Naive thymus-derived CD8-positive, alpha-beta T cell (primary cell): ENCODE data around the gene ZNF750. TPM values are rescaled to one million over a fixed set of nuclear protein-coding genes. Genes with fewer than 3 reads are reported as not detected.

Experiments
- ATAC-seq, 2 donors: fragments of 150-1000 bp; cut with Tn5 transposase in 1 of 2; sonication (Bioruptor Pico), chemical (Tn5 transposase) in 1 of 2; 1 replicate in 1 of 2; 2 replicates in 1 of 2; pipeline ENCODE4 v1.10.0; 2021; ENCODE audit warnings: mild to moderate bottlenecking in 2 of 2, moderate library complexity in 2 of 2
- POLR2A ChIA-PET: fragments of 350-600 bp; sonication (Branson Sonifier 250); formaldehyde crosslinking; loops from one replicate; lab custom pipeline; 2021; ENCODE audit warnings: antibody characterized with exemption; lab: Charles Lee
- DNase-seq, 10 donors: peaks; one replicate each; pipeline versions ENCODE4 v3.0.0 to v3.0.0-alpha.2; 2020 to 2022
- H3K27ac Mint-ChIP-seq, 10 donors: one replicate each; pipeline ENCODE4 v1.8.0; 2020 to 2022; ENCODE audit warnings: mild to moderate bottlenecking in 10 of 10, mixed read lengths in 10 of 10, moderate library complexity in 4 of 10, inconsistent platforms in 1 of 10
- H3K27me3 Mint-ChIP-seq, 5 donors: one replicate each; pipeline ENCODE4 v1.8.0; 2021 to 2022; ENCODE audit warnings: mixed read lengths in 5 of 5
- H3K36me3 Mint-ChIP-seq, 3 donors: one replicate each; pipeline ENCODE4 v1.8.0; 2020 to 2022; ENCODE audit warnings: mixed read lengths in 3 of 3, mild to moderate bottlenecking in 2 of 3, inconsistent platforms in 1 of 3
- H3K4me1 Mint-ChIP-seq, 4 donors: one replicate each; pipeline ENCODE4 v1.8.0; 2021 to 2022; ENCODE audit warnings: mixed read lengths in 4 of 4
- H3K4me3 Mint-ChIP-seq, 10 donors: one replicate each; pipeline ENCODE4 v1.8.0; 2020 to 2022; ENCODE audit warnings: mild to moderate bottlenecking in 10 of 10, mixed read lengths in 10 of 10, moderate library complexity in 6 of 10, inconsistent platforms in 1 of 10
- H3K9me3 Mint-ChIP-seq, 9 donors: one replicate each; pipeline ENCODE4 v1.8.0; 2020 to 2022; ENCODE audit warnings: mixed read lengths in 9 of 9, mild to moderate bottlenecking in 3 of 9, inconsistent platforms in 1 of 9, moderate library complexity in 1 of 9
- polyA plus RNA-seq, 3 donors: library from polyadenylated mRNA; unstranded; fragments of 300-500 nt; fragmentation: Illumina TruSeq; gene quantifications; one replicate each; pipeline ENCODE4 v1.2.3, GENCODE V29; 2021
- total RNA-seq, 8 experiments: library from RNA in 2 of 8; stranded (reverse) in 2 of 8; gene quantifications; one replicate each; pipeline ENCODE4 v1.2.3 and lab custom pipeline; 2021 to 2026

Gene ZNF750
- total and polyA plus RNA-seq, 5 experiments from 2014 or later = not detected

DNA sequence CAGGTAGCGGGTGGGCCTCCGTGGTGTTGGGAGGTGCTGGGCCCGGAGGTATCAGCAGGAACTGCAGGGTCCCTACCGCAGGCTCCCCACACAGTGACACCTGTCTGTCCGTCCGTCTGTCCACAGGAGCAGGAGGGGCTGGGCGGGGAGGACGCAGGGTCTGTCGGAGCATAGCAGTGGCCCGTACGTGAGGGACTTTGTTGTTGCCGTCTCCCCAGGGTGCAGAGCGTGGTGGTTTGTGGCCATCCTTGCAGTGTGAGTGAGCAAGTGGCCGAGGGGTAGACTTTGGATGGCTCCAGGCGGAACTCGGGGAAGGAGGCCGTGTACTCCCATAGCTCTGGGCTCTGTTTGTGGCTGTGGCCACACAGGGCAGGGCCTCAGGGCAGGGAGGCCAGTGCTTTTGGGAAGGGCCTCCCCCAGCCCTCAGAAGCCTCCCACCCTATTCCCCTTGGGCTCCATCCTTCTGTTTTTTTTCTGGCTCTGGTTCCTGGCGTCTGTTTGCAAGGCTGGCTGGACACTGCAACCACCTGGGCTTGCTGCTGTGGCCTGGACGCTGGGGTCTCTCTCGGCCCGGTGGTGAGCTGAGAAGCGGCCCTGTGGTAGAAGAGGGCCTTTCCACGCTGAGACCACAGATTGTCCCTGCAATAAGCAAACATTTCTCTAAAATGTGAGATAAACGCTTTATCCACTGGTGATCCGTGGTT, 41.0 kb upstream of the ZNF750 start:
- peaks cover 0 to 7% (median 0%) of the 10 kb centered on the region in 3 donors for H3K36me3 Mint-ChIP-seq
- peak overlapping the region in 5 of 10 donors; percentile 6 to 37 (median 23) for H3K4me3 Mint-ChIP-seq
- no peak for ATAC-seq
- peaks cover 0 to 2% (median 0%) of the 10 kb centered on the region in 5 donors for H3K27me3 Mint-ChIP-seq
- peak overlapping the region; percentile 31 to 99 (median 82) for H3K27ac Mint-ChIP-seq
- H3K9me3 Mint-ChIP-seq = no peaks in the 10 kb centered on the region
- POLR2A ChIA-PET = interaction anchor here (0.5 to 6.4 kb wide), 5 partner anchors 14 to 362 kb away, joined by 3 to 84 read pairs (median 27); no protein-coding TSS in a partner anchor
- H3K4me1 Mint-ChIP-seq = peaks cover 41 to 85% (median 69%) of the 10 kb centered on the region in 4 donors
- no peak for DNase-seq

DNA sequence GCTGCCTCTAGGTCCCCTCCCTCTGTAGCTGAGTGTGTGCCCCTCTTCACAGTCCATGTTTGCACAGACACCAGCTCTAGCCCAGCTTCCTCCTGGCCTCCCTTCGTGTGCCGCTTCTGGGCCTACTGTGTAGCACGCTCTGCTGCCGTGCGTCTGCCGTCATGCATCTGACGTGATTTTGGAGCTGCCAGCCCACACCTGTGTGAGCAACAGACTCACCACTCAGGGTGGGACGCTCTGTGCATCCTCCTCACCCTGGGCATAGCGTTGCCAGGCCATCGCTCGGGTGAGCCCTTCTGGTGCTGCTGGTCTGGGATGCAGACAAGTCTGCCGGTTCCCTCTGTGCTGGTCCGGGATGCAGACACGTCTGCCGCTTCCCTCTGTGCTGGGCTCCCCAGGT, 39.4 kb upstream of the ZNF750 start:
- Mint-ChIP-seq H3K4me3 (no peak overlapping the region), H3K27ac (peak overlapping the region in 6 of 10 donors; percentile 42 to 97 (median 66)), H3K27me3 (peaks cover 0 to 2% (median 0%) of the 10 kb centered on the region in 5 donors), H3K4me1 (peaks cover 34 to 76% (median 55%) of the 10 kb centered on the region in 4 donors), H3K9me3 (no peaks in the 10 kb centered on the region), H3K36me3 (peaks cover 0 to 8% (median 0%) of the 10 kb centered on the region in 3 donors)
- POLR2A ChIA-PET = interaction anchor here (0.5 to 1.8 kb wide), 2 partner anchors 16 to 85 kb away, joined by 7 to 11 read pairs; no protein-coding TSS in a partner anchor
- ATAC-seq = no peak
- DNase-seq = no peak

DNA sequence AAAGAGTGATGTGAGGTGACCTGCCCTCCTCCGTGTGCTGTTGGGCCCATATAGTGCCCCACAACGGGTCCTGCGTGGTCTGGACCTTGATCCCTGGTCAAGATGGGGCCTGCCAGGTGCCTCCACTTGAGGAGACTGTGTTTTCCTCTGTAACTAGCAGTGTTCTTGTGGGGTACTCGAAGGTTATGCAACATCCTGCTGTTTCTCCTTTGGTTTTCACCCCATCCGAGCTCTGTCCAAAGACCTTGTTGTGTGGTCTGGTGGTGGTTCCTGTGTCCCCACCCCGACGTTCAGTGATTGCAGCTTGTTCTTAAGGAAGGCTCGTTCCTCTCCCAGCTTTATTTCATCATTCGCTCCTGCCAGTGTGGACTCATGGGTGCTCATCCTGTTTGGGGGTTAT, 38.7 kb upstream of the ZNF750 start:
- DNase-seq (no peak), ATAC-seq (no peak)
- no peak overlapping the region for H3K4me3 Mint-ChIP-seq
- H3K4me1 Mint-ChIP-seq = peaks cover 27 to 69% (median 47%) of the 10 kb centered on the region in 4 donors
- no peaks in the 10 kb centered on the region for H3K9me3 Mint-ChIP-seq
- POLR2A ChIA-PET = interaction anchor here (0.5 to 1.8 kb wide), 3 partner anchors 15 to 233 kb away, joined by 3 to 11 read pairs (median 7); no protein-coding TSS in a partner anchor
- H3K27ac Mint-ChIP-seq = peak overlapping the region in 9 of 10 donors; percentile 11 to 81 (median 42)
- H3K27me3 Mint-ChIP-seq = peaks cover 0 to 2% (median 0%) of the 10 kb centered on the region in 5 donors
- peaks cover 0 to 10% (median 0%) of the 10 kb centered on the region in 3 donors for H3K36me3 Mint-ChIP-seq

DNA sequence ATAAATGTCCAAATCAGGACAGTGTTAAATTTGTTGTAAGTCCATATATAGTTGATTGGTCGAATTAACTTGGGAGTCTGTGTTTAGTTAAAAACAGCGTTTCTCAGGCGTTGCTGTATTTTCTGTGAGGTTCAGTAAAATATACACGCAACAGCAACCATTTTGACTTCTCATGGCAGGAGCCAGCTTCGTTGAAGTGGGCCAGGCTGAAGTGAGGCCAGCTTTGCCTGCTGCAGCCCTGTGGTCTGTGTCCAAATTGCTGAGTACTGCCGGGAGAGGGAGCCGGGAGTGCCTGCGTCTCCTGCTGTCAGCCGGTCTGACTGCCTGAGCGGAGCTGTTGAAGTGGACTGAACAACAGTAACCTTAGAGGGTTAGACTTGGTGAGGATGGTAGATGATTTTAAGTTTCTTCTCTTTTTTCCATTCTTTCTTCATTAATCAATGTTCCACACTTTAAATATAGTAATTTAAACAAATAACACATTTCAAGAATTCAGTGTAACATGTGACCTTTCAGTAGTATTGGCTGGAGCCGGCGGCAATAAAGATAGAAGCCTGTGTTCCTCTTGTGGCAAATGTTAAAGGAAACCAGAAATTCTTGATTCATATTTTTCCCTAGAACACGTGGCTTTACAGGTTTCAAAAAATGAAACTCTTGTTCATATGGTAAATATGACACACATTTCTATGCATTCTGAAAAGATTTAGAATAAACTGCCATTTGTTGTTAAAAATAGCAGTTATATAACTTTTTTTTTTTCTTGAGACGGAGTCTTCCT, 37.0 kb upstream of the ZNF750 start:
- peaks cover 22 to 64% (median 30%) of the 10 kb centered on the region in 4 donors for H3K4me1 Mint-ChIP-seq
- H3K36me3 Mint-ChIP-seq = peaks cover 0 to 13% (median 3%) of the 10 kb centered on the region in 3 donors
- H3K27me3 Mint-ChIP-seq = peaks cover 0 to 2% (median 0%) of the 10 kb centered on the region in 5 donors
- H3K4me3 Mint-ChIP-seq = no peak overlapping the region
- H3K9me3 Mint-ChIP-seq = no peaks in the 10 kb centered on the region
- ATAC-seq (no peak), DNase-seq (no peak)
- H3K27ac Mint-ChIP-seq = peak overlapping the region in 3 of 10 donors; percentile 29 to 60 (median 38)
- POLR2A ChIA-PET = interaction anchor here (0.9 to 4.5 kb wide), 2 partner anchors 8 to 12 kb away, joined by 6 to 22 read pairs; no protein-coding TSS in a partner anchor

DNA sequence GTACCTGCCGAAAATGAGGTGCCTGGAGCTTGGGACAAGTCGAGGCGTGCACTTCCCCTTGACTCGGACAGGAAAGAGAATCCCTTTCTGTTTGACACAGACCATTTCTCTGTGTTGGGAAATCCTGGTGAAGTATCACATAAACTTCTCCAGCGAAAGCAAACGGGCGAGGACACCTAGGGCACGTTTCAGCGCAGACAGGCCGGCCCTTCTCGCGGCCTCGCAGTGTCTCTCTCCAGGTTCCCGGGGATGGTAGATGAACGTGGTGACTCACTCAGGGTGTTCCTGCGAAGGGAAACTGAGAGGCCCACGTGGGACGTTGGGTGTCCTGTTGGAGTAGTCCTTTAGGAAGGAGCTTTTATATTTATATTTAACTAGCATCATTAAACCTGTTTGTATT, 36.3 kb upstream of the ZNF750 start:
- Mint-ChIP-seq H3K27ac (no peak overlapping the region), H3K9me3 (no peaks in the 10 kb centered on the region), H3K27me3 (peaks cover 0 to 2% (median 0%) of the 10 kb centered on the region in 5 donors), H3K4me1 (peaks cover 23 to 63% (median 26%) of the 10 kb centered on the region in 4 donors), H3K36me3 (peaks cover 0 to 16% (median 5%) of the 10 kb centered on the region in 3 donors), H3K4me3 (no peak overlapping the region)
- ATAC-seq = no peak
- POLR2A ChIA-PET = interaction anchor here (0.9 to 4.5 kb wide), 2 partner anchors 9 to 11 kb away, joined by 6 to 22 read pairs; no protein-coding TSS in a partner anchor
- DNase-seq = no peak

DNA sequence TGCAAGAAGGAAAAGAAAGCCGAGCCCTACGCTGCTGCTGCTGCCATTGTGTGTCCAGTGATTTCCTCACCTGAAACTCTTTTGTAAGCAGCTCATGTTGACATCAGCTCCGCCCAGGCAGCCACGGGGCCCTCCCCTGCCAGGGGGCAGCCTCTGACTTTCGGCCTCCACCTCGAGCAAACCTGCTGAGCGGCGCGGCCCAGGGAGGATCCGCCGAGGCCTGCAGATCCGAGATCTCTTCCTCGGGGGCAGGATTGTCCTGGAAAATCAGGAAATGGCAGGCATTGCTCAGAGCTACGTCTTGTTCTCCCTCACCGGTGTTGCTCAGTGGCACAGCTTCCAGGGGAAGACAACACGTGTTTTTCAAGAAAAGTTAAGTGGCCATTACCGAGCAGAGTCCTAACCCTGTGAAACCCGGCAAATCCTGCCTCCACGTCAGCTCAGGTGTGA, 35.6 kb upstream of the ZNF750 start:
- POLR2A ChIA-PET = interaction anchor here (0.9 to 4.5 kb wide), 2 partner anchors 9 to 10 kb away, joined by 6 to 22 read pairs; no protein-coding TSS in a partner anchor
- DNase-seq (no peak), ATAC-seq (no peak)
- Mint-ChIP-seq H3K4me3 (no peak overlapping the region), H3K27me3 (peaks cover 0 to 2% (median 0%) of the 10 kb centered on the region in 5 donors), H3K4me1 (peaks cover 21 to 69% (median 25%) of the 10 kb centered on the region in 4 donors), H3K9me3 (no peaks in the 10 kb centered on the region), H3K27ac (no peak overlapping the region), H3K36me3 (peaks cover 0 to 21% (median 9%) of the 10 kb centered on the region in 3 donors)

DNA sequence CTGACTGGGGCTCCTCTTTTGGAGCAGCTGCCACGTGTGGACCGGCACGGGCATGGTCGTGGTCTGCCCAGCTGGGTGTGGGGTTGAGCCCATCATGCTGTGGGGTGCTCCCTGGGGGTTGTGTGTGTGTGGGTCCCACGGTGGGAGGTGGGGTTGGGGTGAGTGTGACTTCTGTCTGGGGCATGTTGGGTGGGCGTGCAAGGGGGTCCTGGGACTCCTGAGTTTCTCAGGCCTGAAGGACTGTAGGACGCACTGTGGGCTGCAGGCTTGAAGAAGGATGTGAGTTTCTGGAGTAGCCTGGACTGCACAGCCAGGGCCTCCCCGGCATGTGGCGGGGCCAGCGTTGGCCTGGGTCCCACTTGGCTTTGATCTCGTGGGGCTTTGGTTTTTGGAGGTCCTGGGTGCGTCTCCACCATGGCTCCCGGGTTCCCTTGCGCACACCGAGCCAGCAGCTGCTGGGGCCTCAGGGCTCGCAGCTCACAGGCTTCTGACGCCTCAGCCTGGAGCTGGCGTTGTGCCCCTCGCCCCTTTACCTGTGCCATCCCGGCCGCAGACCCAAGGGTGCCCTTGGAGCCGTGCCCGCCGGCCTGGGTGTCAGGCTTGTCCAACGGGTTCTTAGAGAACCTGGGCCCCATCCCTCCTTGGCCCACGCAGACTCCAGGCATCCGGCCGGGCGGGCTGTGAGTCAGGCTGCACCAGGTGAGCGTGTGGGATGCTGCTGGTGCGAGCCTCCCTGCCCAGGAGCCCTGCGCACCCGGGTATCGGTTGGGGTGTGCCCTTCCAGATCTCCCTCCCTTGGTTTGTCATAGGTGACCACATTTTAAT, 34.4 kb upstream of the ZNF750 start:
- no peak for ATAC-seq
- no peak for DNase-seq
- no peaks in the 10 kb centered on the region for H3K27me3 Mint-ChIP-seq
- no peak overlapping the region for H3K4me3 Mint-ChIP-seq
- no peaks in the 10 kb centered on the region for H3K9me3 Mint-ChIP-seq
- no peak overlapping the region for H3K27ac Mint-ChIP-seq
- H3K4me1 Mint-ChIP-seq = peaks cover 12 to 67% (median 14%) of the 10 kb centered on the region in 4 donors
- POLR2A ChIA-PET = interaction anchor here (1.0 to 4.5 kb wide), 2 partner anchors 9 to 19 kb away, joined by 3 to 22 read pairs; no protein-coding TSS in a partner anchor
- peaks cover 0 to 24% (median 16%) of the 10 kb centered on the region in 3 donors for H3K36me3 Mint-ChIP-seq

DNA sequence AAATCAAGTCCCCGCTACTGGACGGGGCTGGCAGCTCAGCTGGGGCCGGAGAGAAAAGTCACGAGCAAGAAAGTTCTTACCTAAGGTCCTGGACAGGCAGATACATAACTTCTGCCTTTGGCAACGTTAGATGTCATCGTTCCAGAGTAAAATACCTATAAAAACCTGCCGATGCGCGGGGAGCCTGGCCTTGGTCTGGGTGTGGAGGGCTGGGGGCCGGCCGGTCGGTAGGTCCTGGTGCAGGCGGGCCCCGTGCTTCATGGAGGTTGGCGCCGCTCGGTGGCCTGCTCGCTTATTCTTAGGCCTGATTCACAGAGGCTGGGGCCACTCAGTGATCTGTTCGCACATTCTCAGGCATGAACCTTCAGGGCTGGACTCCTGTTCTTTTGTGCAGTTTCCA, 33.7 kb upstream of the ZNF750 start:
- no peak overlapping the region for H3K4me3 Mint-ChIP-seq
- H3K27me3 Mint-ChIP-seq = no peaks in the 10 kb centered on the region
- H3K27ac Mint-ChIP-seq = peak overlapping the region in 1 of 10 donors; percentile 78
- DNase-seq (no peak), ATAC-seq (no peak)
- H3K36me3 Mint-ChIP-seq = peaks cover 0 to 25% (median 16%) of the 10 kb centered on the region in 3 donors
- POLR2A ChIA-PET = interaction anchor here (1.0 to 4.5 kb wide), 2 partner anchors 8 to 20 kb away, joined by 3 to 22 read pairs; no protein-coding TSS in a partner anchor
- no peaks in the 10 kb centered on the region for H3K9me3 Mint-ChIP-seq
- peaks cover 5 to 68% (median 10%) of the 10 kb centered on the region in 4 donors for H3K4me1 Mint-ChIP-seq

DNA sequence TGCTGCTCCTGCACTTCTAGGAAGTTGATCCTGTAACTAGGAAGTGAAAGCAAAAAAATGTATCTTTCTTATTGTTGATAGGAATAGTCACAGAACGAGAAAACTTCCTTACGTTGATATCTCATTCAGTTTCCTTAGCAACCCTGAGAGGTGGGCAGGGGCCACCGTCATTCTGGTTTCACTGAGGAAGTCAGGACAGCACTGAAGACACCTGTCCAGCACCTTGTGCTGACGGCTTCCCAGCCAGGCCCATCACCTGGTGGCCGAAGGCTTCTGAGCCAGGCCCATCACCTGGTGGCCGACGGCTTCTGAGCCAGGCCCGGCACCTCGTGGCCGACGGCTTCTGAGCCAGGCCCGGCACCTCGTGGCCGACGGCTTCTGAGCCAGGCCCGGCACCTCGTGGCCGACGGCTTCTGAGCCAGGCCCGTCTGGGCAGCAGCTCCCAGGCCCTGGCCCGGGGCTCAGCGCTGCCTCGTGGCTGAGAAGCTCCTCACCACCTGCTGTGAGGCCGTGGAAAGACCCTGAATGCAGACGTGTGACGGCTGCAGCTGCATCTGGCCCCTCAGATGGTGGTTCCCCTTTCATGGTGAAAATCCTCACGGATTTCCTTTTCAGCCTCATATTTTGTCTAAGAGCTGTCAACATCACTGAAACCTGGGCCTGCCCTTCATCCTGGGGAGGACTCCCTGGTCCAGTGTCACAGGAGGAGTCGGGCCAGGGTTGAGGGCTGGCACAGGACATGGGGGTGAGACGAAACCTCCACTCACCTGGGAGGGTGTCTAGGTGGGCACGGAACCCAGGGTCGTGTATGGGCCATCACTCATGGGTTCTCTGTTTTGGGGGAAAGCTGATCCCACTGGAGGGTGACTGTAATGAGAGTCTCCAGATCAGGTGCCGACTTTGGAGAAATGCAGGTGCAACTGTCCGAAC, 33.0 kb upstream of the ZNF750 start:
- DNase-seq = no peak
- peak in 1 of 2 donors; percentile 35 for ATAC-seq
- no peaks in the 10 kb centered on the region for H3K27me3 Mint-ChIP-seq
- H3K4me1 Mint-ChIP-seq = peaks cover 2 to 64% (median 6%) of the 10 kb centered on the region in 4 donors
- H3K27ac Mint-ChIP-seq = peak overlapping the region in 1 of 10 donors; percentile 78
- peaks cover 0 to 22% (median 16%) of the 10 kb centered on the region in 3 donors for H3K36me3 Mint-ChIP-seq
- POLR2A ChIA-PET = interaction anchor here (1.0 to 4.5 kb wide), 2 partner anchors 8 to 20 kb away, joined by 3 to 22 read pairs; no protein-coding TSS in a partner anchor
- H3K9me3 Mint-ChIP-seq = no peaks in the 10 kb centered on the region
- H3K4me3 Mint-ChIP-seq = no peak overlapping the region

DNA sequence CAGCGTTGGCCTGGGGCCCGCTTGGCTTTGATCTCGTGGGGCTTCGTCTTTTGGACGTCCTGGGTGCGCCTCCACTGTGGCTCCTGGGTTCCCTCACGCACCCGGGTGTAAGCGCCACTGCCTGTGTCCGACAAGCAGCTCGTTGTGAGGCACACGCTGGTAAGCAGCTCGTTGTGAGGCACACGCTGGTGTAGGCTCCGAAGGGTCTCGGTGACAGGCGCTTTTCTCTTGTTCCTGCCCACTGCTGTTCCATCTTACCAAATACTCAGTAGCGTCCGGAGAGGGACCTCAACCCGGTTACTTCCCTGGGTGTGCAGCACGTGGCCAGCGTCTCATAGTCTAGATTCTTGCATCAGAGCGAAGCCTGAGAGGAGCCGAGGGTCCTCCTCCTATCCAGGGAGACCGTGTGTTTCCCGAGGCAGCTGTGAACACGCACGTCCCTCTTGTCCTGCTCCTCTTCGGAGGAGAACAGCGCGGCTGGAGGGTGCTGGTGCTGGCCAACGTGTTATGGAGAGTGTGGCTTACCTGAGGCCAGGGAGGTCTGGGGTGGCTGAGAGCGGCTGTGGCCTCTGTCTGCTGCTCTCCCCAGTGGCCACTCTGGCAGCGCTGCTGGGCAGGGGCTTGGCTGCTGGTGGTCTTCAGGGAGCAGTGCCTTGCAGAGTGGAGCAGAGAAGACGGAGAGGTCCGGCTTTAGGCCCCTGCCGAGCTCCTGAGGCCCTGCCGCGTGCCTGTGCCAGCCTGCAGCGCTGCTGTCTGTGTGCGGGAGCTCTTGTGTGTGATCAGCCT, 32.1 kb upstream of the ZNF750 start:
- POLR2A ChIA-PET = interaction anchor here (1.4 kb wide), 1 partner anchor 53 kb away, joined by 3 read pairs; no protein-coding TSS in a partner anchor
- ATAC-seq (no peak), DNase-seq (no peak)
- Mint-ChIP-seq H3K4me3 (no peak overlapping the region), H3K4me1 (peaks cover 5 to 63% (median 9%) of the 10 kb centered on the region in 4 donors), H3K9me3 (no peaks in the 10 kb centered on the region), H3K36me3 (peaks cover 0 to 24% (median 16%) of the 10 kb centered on the region in 3 donors), H3K27ac (peak overlapping the region in 3 of 10 donors; percentile 11 to 75 (median 12)), H3K27me3 (no peaks in the 10 kb centered on the region)
